Mesendoderm (in vitro differentiated cells): Measurements from ENCODE around the gene COL4A3.
"Not testable (repeated sequence)": the region's sequence is repeated elsewhere in the genome, so short reads cannot be mapped to it uniquely, and the experiment has no call there.

ENCODE experiments used
- DNase-seq: peaks from one replicate; pipeline ENCODE4 v3.0.0; 2013
- H2AK5ac ChIP-seq: 2 replicates; pipeline ENCODE4 v1.6.1; 2013; ENCODE audit warnings: low read length, inconsistent platforms
- H2BK120ac ChIP-seq: 2 replicates; pipeline ENCODE4 v1.6.1; 2013; ENCODE audit warnings: low read depth, mild to moderate bottlenecking, low read length, moderate library complexity, mixed read lengths
- H2BK15ac ChIP-seq: replicated peaks from 2 replicates; pipeline ENCODE4 v1.6.1; 2013; ENCODE audit warnings: low read depth, mild to moderate bottlenecking, moderate library complexity
- H2BK5ac ChIP-seq: 2 replicates; pipeline ENCODE4 v1.6.1; 2013; ENCODE audit warnings: low read length, inconsistent platforms
- H3K18ac ChIP-seq: 2 replicates; pipeline ENCODE4 v1.6.1; 2013; ENCODE audit warnings: mild to moderate bottlenecking, low read length, mixed read lengths
- H3K23ac ChIP-seq: one replicate; pipeline ENCODE4 v1.6.1; 2013; ENCODE audit warnings: low read length
- H3K27ac ChIP-seq: 2 replicates; pipeline ENCODE4 v1.5.1; 2013; ENCODE audit warnings: low read depth, mild to moderate bottlenecking, inconsistent platforms, low read length, moderate library complexity
- H3K27me3 ChIP-seq: 2 replicates; pipeline ENCODE4 v1.6.1; 2013; ENCODE audit warnings: low read length, control low read depth, mild to moderate bottlenecking, inconsistent platforms; ENCODE audit not compliant: insufficient read depth, poor library complexity
- H3K36me3 ChIP-seq: 2 replicates; pipeline ENCODE4 v1.6.1; 2013; ENCODE audit warnings: low read length, inconsistent platforms; ENCODE audit not compliant: control insufficient read depth, insufficient read depth
- H3K4ac ChIP-seq: one replicate; pipeline ENCODE4 v1.6.1; 2013; ENCODE audit warnings: low read depth, mild to moderate bottlenecking, low read length, moderate library complexity
- H3K4me1 ChIP-seq: 2 replicates; pipeline ENCODE4 v1.6.1; 2013; ENCODE audit warnings: low read depth, low read length, inconsistent platforms; ENCODE audit not compliant: control insufficient read depth
- H3K4me2 ChIP-seq: 2 replicates; pipeline ENCODE4 v1.6.1; 2013; ENCODE audit warnings: low read length
- H3K4me3 ChIP-seq: 2 replicates; pipeline ENCODE4 v1.5.1; 2013; ENCODE audit warnings: mild to moderate bottlenecking, low read length
- H3K56ac ChIP-seq: one replicate; pipeline ENCODE4 v1.6.1; 2013; ENCODE audit warnings: low read length
- H3K79me1 ChIP-seq: 2 replicates; pipeline ENCODE4 v1.6.1; 2013; ENCODE audit warnings: low read length, inconsistent platforms
- H3K79me2 ChIP-seq: 2 replicates; pipeline ENCODE4 v1.6.1; 2013; ENCODE audit warnings: mild to moderate bottlenecking, low read length; ENCODE audit not compliant: control insufficient read depth, insufficient read depth
- H3K9ac ChIP-seq: 2 replicates; pipeline ENCODE4 v1.6.1; 2013; ENCODE audit warnings: low read length, inconsistent platforms
- H4K5ac ChIP-seq: one replicate; pipeline ENCODE4 v1.6.1; 2013; ENCODE audit warnings: low read length
- H4K8ac ChIP-seq: one replicate; pipeline ENCODE4 v1.6.1; 2013; ENCODE audit warnings: low read depth, mild to moderate bottlenecking, control low read depth, low read length, moderate library complexity
- WGBS: extraction: QIAGEN DNeasy Blood & Tissue Kit; methylation state at CpG from one replicate; pipeline ENCODE4 v1.1.7; 2013; ENCODE audit warnings: low lambda C conversion rate, missing lambda C conversion rate; ENCODE audit not compliant: insufficient coverage; ENCODE audit errors: extremely low coverage; 5-methylcytosine and 5-hydroxymethylcytosine counted together

The COL4A3 gene

GRCh38 chr2:227160164-227160563, 4.3 kb upstream of the COL4A3 start:
- no peak for DNase-seq
- Histone ChIP-seq H3K27me3 (peaks cover 8% of the 10 kb centered on the region), H3K9ac (no peak overlapping the region)

GRCh38 chr2:227161947-227162346, 2.5 kb upstream of the COL4A3 start:
- H4K5ac ChIP-seq, result no peak overlapping the region

More at GRCh38 chr2:227160164-227160563, 4.3 kb upstream of the COL4A3 start:
- Histone ChIP-seq H3K56ac (no peak overlapping the region), H4K8ac (no peak overlapping the region), H3K4ac (no peak overlapping the region), H2AK5ac (no peak overlapping the region), H3K23ac (no peak overlapping the region), H3K36me3 (no peaks in the 10 kb centered on the region), H4K5ac (no peak overlapping the region), H3K79me2 (no peaks in the 10 kb centered on the region), H3K18ac (no peak overlapping the region), H2BK5ac (no peak overlapping the region), H2BK120ac (no peak overlapping the region), H3K79me1 (no peaks in the 10 kb centered on the region), H3K4me2 (no peak overlapping the region), H3K4me1 (no peaks in the 10 kb centered on the region), H3K27ac (no peak overlapping the region), H2BK15ac (no peak overlapping the region), H3K4me3 (no peak overlapping the region)
- no CpG with 5 or more reads among the region's 2 CpGs for WGBS

GRCh38 chr2:227163485-227163997, 883 bp upstream of the COL4A3 start:
- H2BK15ac ChIP-seq, result no peak overlapping the region
- peak overlapping the region; percentile 54 for H3K9ac ChIP-seq
- no peak overlapping the region for H3K23ac ChIP-seq
- peak overlapping the region; percentile 26 for H3K4me3 ChIP-seq
- no CpG with 5 or more reads among the region's 20 CpGs for WGBS
- no peak overlapping the region for H2BK120ac ChIP-seq
- H3K56ac ChIP-seq, result peak overlapping the region; percentile 18
- no peak overlapping the region for H2BK5ac ChIP-seq
- H3K4ac ChIP-seq, result no peak overlapping the region
- no peaks in the 10 kb centered on the region for H3K79me1 ChIP-seq
- no peaks in the 10 kb centered on the region for H3K79me2 ChIP-seq
- H4K5ac ChIP-seq, result no peak overlapping the region
- no peaks in the 10 kb centered on the region for H3K36me3 ChIP-seq
- H3K27ac ChIP-seq, result no peak overlapping the region
- no peak overlapping the region for H2AK5ac ChIP-seq
- H3K4me1 ChIP-seq, result no peaks in the 10 kb centered on the region
- peak; percentile 21 for DNase-seq
- H3K4me2 ChIP-seq, result peak overlapping the region; percentile 77
- peaks cover 8% of the 10 kb centered on the region for H3K27me3 ChIP-seq
- no peak overlapping the region for H3K18ac ChIP-seq
- H4K8ac ChIP-seq, result no peak overlapping the region

More at GRCh38 chr2:227161947-227162346, 2.5 kb upstream of the COL4A3 start:
- Histone ChIP-seq H3K23ac (no peak overlapping the region), H2BK120ac (no peak overlapping the region), H4K8ac (no peak overlapping the region), H3K4ac (no peak overlapping the region), H3K79me1 (no peaks in the 10 kb centered on the region), H3K9ac (no peak overlapping the region), H3K4me3 (no peak overlapping the region), H2BK5ac (no peak overlapping the region), H3K4me1 (no peaks in the 10 kb centered on the region), H3K27ac (no peak overlapping the region), H3K27me3 (peaks cover 8% of the 10 kb centered on the region), H3K18ac (no peak overlapping the region), H3K4me2 (no peak overlapping the region), H2AK5ac (no peak overlapping the region), H2BK15ac (no peak overlapping the region), H3K79me2 (no peaks in the 10 kb centered on the region), H3K56ac (no peak overlapping the region), H3K36me3 (no peaks in the 10 kb centered on the region)
- DNase-seq, result no peak

- H3K4ac ChIP-seq, result no peak overlapping the region
- H3K18ac ChIP-seq, result no peak overlapping the region
- WGBS, result no CpG with 5 or more reads among the region's 38 CpGs
- H3K79me1 ChIP-seq, result no peaks in the 10 kb centered on the region
- H3K4me3 ChIP-seq, result no peak overlapping the region
- H3K9ac ChIP-seq, result peak overlapping the region; percentile 36
- H3K56ac ChIP-seq, result no peak overlapping the region
- peaks cover 8% of the 10 kb centered on the region for H3K27me3 ChIP-seq
- no peak overlapping the region for H2BK15ac ChIP-seq
- H2AK5ac ChIP-seq, result no peak overlapping the region
- peak overlapping the region; percentile 77 for H3K4me2 ChIP-seq
- no peaks in the 10 kb centered on the region for H3K4me1 ChIP-seq
- no peaks in the 10 kb centered on the region for H3K79me2 ChIP-seq
- H3K23ac ChIP-seq, result no peak overlapping the region
- no peak overlapping the region for H2BK120ac ChIP-seq
- H3K27ac ChIP-seq, result no peak overlapping the region
- no peaks in the 10 kb centered on the region for H3K36me3 ChIP-seq
- H2BK5ac ChIP-seq, result no peak overlapping the region
- no peak overlapping the region for H4K5ac ChIP-seq
- no peak overlapping the region for H4K8ac ChIP-seq
- peak; percentile 46 for DNase-seq
Measured at GRCh38 chr2:227164763-227165291, 403 bp downstream of the COL4A3 start.

- no CpG with 5 or more reads among the region's 11 CpGs for WGBS
- H3K4me1 ChIP-seq, H2BK120ac ChIP-seq, H2AK5ac ChIP-seq, H4K5ac ChIP-seq, H2BK5ac ChIP-seq, H3K27me3 ChIP-seq, H3K79me2 ChIP-seq, H3K18ac ChIP-seq, H3K4me3 ChIP-seq, H3K27ac ChIP-seq, H3K4ac ChIP-seq, H4K8ac ChIP-seq, H2BK15ac ChIP-seq, H3K23ac ChIP-seq, H3K9ac ChIP-seq, H3K56ac ChIP-seq, H3K4me2 ChIP-seq, H3K36me3 ChIP-seq, DNase-seq, H3K79me1 ChIP-seq: not testable (repeated sequence)
Measured at GRCh38 chr2:227171779-227172178, 7.4 kb downstream of the COL4A3 start.
